Retina (tissue), 1 donor: ENCODE measurements around the gene HGD.
A peak's percentile ranks its signal among the peaks of the same experiment; 100 is the strongest.
"Not testable (repeated sequence)": the region's sequence is repeated elsewhere in the genome, so short reads cannot be mapped to it uniquely, and the experiment has no call there.

Experiments used
- DNase-seq: peaks from one replicate; pipeline ENCODE4 v3.0.0-alpha.2; 2016

Gene HGD, protein sequence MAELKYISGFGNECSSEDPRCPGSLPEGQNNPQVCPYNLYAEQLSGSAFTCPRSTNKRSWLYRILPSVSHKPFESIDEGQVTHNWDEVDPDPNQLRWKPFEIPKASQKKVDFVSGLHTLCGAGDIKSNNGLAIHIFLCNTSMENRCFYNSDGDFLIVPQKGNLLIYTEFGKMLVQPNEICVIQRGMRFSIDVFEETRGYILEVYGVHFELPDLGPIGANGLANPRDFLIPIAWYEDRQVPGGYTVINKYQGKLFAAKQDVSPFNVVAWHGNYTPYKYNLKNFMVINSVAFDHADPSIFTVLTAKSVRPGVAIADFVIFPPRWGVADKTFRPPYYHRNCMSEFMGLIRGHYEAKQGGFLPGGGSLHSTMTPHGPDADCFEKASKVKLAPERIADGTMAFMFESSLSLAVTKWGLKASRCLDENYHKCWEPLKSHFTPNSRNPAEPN

DNA sequence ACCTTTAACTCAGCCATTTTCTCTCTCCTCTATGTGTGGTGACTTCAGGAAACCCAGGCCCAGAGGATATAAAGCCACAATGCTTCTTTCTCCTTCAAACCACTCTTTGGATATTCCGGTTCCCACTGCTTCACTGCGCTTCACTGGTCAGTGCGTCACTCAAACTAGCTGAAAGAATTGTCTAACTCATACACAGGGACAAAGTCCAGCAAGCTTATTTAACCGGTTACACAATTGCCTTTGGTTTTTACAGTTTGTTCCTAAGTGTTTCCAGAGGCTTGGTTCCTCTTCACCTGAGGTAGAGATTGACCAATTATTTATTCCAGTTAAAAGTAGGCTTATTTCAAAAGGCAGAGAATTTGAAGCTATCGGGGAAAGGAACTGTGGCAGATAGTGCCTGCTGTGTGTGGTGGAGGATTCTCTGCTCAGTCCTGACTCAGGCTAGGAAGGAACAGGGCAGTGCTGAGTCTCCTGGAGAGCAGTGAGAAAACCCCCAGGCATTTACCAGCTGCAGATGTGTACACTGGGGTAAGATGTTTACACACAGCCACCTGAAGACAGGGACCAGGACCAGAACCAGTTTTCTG, at the start of gene HGD:
Gene HGD, minus strand, starts transcription at position 145 of the 587 bp plus-strand sequence. Its CDS starts 128 bp downstream, at position 17.
- no peak for DNase-seq

DNA sequence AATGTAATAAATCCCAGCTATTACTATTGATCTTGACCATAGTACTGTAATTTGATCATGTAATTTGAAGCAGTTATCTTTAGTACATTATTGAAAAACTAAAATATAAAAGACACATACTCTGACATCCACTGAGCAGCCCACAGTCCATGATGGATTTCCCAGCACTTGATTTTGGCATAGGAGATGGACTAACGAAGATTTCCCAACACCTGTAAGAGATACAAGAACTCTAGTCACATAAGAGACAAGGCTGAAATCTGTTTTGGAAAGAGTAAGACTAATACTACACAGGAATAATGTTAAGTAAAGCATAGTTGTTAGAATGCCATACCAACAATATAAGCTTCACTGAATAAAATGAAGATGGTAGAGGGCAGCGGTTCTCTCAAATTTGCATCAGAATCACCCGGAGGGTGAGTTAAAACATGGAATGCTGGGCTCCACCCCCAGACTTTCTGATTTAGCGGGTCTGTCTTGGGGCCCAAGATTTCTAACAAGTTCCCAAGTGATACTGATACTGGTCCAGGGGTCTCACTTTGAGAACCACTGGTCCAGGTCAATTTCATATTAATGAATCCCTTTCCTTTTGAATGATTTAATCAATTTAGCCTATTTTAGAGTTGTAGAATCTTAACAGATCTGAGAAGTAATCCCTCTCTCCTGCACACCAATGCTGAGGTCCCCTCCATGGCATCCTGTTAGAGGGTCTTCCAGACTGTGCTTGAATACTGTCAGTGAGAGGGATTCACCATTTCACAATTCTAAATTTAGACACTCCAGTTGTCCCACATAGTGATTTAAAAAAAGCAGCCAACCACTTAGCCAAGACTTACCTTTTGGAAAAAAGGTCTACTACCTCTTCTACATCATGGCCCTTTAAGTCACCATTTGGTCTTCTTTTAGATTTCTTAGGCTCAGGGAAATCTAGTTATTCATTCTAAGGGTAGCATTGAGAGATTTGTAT, 48.8 kb upstream of the HGD start:
- no peak for DNase-seq

DNA sequence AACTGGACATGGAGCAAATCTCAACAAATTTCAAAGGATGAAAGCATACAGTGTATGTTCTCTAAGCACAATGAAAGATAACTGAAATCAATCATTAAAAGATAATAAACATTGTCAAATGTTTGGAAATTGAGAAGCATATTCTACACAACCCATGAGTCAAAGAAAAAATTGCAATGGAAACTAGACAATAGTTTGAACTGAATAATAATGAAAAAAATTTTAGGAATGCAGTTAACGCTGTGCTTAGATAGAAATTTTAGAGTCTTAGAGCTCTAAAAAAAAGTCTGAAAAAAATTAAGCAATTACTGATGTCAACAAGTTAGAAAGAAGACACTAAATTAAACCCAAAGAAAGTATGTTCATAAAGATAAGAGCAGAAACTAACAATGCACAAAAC, 44.8 kb upstream of the HGD start:
- no peak for DNase-seq

DNA sequence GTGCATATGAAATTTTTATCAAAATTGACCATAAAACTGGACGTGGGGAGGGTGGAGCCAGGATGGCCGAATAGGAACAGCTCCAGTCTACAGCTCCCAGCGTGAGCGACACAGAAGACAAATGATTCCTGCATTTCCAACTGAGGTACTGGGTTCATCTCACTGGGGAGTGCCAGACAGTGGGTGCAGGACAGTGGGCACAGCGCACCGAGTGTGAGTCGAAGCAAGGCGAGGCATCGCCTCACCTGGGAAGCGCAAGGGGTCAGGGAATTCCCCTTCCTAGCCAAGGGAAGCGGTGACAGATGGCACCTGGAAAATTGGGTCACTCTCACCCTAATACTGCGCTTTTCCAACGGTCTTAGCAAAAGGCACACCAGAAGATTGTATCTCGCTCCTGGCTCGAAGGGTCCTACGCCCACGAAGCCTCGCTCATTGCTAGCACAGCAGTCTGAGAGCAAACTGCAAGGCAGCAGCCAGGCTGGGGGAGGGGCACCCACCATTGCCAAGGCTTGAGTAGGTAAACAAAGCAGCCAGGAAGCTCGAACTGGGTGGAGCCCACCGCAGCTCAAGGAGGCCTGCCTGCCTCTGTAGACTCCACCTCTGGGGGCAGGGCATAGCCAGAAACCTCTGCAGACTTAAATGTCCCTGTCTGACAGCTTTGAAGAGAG, 37.3 kb upstream of the HGD start:
- DNase-seq, result not testable (repeated sequence)

DNA sequence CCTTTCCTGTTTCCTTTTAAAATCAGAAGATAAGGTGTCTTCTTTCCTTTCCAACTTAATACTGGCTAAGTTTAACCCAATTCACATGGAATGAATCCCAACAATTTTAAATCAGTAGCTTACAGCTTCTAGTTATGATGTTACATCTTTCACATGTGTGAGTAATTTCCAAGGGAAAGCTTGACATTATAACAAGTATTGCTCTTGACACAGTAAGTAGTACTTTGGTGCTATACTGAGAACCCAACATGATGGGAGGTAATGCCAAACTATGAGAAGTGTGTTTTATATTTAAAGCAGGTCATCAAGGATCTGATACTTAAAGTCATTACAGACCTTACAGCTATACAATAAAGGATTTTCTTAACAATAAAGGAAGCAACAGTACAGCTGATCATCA, 31.2 kb upstream of the HGD start:
- DNase-seq, result no peak

DNA sequence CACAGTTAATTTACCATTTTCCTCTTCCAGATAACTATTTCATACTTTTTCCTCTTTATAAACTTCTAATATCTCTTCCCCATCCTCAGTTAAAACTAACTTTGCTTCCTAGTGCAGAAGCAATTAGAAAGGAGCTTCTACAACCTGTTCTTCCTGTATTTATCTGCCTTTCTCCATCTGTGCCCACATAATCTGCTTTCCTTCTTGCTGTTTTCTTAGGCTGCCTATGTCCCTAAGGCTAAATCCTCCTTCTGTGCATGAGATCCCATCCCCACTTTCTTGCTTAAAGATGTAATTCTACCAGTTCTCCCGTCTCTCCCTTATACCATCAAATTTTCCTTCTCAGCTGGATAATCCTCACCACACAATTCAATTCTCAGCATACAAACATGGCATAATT, 28.3 kb upstream of the HGD start:
- DNase-seq, result no peak

DNA sequence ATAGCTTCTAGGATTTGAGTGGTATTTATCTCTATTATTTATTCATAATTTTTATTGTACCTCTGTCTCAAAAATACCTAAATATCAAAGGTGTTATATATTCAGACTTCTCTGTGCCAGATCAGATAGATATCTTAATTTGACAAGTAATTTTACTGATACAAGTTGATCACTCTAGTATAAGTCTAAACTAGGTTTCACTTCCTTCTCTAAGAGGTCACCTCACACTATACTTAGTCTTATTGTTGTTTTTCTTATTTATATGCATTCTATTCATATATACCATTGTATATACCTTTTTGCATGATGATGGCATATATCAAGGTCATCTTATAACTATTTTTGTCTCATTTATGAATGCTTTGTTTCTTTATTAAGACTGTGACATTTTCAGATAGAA, 26.4 kb upstream of the HGD start:
- DNase-seq, result no peak

DNA sequence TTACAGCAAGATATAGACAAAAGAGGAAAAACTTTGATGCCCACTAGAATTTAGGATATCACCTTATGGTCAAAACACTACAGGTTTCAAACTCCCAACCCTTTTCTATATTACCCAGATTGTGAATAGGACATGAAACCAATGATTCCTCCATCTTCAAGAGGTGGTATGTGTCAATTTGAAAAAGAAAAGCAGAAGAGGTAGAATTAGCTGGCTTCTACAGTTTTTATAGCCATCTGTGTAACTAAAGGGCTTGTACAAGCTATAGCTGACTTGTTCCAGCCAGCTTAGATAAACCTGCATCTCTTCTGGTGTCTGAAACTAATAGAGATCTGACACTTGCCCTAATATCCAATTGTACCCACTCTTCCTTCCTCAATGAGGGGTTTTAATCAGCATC, 24.9 kb upstream of the HGD start:
- no peak for DNase-seq

DNA sequence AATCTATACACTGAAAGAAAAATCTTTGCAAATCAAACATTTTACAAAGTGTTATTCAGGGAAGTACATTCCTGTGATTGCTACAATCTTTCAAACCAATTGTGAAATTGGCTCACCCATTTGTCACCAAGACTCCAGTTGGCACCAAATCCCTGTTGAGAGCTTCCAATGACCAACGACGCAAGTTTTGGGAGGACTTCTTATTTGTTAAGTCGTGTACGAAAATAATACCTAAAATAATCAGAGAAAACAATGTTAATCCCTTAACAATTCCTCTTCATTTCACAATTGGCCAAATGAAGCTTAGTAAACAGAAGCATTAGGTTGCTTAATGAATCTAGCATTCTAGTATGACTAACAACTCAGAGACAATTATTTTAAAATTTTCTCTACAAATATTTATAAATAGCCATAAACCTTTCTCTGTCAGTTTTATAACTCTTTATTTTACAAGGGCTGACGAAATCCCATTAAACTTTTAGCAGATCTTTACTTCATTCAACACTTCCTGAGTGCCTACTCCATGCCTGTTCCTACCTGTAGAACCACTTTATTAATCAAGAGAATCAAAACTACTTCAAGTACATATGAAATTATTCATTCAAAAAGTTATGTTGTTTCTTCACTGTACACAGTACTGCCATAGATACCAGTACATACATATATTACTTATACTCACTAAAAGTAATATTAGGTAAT, 24.0 kb upstream of the HGD start:
- no peak for DNase-seq

DNA sequence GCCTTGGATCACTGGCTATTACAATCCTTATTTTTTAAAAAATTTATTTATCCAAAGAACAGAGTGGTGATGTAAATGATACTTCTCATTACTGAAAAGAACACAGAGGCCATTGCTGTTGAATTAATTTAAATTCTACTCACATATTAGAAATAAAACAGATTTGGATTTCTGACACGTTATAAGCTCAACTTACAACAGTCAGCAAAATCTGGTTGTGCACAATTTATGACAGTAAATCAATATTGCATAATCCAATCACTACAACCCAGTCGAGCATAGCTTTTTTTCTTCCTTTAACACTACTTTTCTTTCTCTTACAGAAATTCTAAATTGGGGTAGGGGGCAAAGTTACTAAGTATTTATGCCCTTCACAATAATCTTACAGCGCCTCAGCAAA, 17.3 kb upstream of the HGD start:
- DNase-seq, result no peak

DNA sequence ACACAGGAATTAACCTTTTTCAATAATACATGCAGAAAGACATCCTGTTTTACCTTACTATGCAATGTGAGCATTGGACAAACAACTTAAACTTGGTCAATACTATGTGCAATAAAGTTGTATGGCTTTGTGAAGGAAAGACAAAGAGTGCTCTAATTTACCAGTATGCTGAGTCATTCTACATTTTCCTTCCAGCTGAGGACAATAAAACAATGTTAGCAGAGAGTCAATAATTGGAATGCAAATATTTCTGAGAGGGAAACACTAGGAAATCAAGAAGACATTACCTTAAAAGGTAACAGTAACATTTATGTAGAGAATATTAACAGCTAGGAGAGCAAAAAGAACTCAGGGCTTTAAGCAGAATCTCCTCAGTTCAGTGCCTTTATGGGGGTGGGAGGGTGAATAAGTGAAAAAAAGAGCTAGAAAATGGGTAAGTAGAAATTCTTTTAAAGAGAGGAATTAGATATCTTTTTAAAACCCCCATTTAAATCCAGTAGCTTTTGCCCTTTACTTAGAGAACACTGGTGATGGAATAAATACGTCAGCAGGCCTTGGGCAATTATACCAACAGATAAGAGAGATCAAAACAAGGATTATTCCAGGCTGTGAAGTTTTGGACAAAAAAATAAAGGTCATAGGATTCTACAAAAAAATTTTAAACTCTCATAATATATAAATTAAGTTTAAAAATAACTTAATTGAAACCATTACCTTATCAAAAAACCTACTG, 11.6 kb upstream of the HGD start:
- no peak for DNase-seq

DNA sequence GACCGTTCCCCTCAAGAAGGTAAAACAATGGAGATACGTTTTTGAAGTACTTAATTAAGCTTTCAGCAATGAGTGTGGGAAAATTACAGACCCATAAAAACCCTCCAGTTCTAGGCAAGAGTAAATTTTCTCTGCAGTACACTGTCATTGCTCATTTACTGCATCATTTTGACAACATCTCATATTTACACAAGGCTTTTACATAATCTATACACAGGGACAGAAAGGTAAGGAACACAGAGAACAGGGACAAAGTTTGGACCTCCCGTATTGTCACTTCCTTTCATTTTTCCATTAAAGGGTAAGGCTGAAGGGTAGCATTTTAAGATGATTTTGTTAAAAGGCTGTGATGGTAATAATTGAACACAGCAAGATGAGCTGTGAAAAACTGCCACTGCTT, 7.4 kb upstream of the HGD start:
- peak; percentile 9 for DNase-seq

DNA sequence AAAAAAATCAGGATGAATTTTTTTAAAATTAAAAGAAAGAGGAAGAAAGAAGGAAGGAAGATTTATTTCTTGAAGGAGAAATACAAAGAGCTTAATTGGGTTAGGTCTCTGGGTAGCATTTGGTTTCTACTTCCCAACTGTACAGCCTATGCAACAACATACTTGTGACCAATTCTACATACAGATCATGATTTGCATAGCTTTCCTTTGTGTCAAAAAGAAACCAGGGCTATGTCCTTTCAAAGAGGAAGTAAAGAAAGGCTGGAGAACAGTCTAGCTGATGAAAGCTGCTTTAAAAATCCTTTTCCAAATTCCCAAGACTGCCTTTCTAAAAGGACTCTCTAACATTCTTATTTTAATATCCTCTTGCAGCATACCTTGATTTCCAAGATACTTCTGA, 6.1 kb upstream of the HGD start:
- DNase-seq, result no peak

DNA sequence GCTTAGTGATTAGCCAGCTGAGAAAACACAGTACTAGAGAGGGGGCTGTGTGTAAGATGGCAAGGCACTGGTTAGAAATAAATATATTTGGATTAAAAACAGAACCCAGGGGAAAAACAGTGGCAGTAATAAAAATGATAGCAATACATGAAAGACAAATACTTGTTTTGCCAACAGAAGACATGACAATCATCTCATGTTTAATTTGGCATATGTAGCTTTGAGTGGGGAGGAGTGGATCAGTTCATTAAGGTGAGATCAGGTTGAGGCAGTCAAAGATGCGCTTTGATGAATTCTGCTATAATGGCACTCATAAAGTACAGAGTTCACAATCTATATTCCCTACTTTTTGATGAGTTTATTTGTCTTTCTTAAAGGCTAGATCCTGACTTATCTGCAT, 3.4 kb upstream of the HGD start:
- no peak for DNase-seq

DNA sequence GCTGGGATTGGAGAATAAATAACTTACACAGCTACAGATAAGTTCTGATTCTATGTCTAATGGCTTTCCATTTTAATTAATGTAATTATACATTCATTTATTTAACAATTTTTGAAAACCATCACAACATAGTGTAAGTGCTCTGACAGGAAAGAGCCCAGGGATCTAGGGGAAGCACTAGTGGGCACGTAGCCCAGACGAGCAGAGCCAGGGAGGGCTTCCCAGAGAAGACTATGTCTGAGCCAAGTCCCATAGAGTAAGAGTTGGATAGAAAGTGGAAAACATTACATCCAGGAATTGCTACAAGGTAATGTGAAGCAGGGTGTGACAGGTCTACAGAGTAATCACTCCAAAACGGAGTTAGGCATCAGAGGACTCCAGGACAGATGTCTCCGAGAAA, 2.9 kb upstream of the HGD start:
- no peak for DNase-seq

DNA sequence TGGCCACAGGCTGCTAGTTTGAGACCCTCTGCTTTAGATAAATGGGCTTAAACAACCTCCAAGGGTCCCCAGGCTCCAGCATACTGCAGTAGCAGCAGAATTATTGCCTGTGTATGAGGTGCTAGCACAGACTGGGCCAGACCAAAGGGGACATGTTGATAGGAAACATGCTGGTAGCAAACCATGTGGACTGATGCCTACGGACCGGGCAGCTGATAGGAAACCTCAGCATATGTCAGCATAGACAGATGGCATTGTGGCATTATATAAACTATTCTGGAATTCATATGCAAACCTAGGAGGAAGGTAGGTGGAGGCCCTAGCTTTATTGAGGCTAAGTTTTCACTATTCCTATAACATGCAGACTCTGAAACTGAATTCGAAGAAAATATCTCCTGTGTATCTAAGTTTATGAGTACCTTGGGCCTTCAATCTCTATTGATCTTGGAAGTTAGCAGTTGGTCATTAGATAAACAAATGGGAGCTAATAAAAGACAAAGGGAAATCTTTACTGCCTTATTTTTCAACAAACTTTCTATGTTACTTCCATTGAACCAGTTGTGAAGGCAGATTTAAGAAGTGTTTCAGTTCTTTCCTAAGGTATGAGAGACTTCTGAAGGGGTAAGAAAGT, 1.7 kb upstream of the HGD start:
- no peak for DNase-seq

DNA sequence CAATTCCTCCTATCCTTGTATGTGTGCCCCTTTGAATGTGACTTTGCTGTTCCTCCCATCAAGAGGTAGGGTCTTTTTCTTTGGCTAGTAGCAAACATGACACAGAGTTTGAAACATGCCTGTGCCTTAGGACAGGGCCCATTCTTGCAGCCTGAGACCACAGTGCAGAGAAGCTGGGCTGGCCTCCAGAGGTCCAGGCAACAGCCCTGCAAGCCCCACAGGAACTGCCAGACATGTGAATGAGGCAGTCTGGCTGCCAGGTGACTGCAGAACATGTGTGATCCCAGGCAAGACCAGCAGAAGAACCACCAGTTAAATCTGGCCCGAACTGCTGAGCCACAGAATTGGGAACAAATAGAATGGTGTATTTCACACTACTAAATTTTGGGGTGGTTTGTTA, 1.2 kb upstream of the HGD start:
- no peak for DNase-seq

DNA sequence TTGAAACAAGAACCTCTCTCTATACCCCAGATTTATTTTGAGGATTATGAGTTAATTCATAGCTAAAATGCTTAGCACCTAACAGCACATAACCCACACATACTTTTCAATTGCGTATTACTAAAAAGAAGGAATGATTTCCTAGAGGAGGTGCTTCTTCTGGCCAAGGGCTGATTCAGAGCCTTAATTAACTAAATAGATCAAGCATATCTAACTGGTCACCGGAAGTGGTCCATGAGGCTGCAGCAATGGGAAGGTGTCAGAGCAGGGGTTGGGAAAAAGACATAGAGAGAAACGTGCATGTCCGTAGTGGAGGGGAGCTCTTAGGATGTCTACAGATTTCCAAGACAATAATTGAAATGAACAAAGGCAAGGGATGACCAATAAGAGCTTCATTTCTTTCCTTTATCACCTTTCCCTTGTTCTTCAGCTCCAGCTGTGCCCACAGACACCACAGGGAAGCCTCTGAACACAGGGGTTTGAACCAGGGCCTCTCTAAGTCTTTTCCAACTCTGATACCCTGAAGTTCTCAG, 467 bp downstream of the HGD start:
- DNase-seq, result no peak

DNA sequence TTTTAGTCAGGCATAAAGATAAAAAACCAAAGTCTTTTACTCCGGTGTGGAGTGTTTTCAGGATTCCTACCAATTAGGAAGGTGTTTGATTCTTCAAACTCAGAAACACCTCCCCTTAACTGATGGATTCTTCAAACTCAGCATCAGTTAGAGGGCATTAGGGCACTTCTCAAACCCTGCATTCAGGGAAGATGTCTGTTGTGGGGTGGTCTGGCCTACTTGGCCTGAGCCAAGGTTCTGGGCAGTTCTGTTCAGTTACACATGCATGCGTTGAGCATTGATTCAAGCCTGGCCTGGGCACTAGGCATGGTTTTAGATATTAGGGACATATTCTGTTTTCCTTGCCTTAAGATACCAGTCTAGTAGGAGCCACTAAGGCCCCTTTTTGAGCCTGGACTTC, 1.0 kb downstream of the HGD start:
- DNase-seq, result no peak

DNA sequence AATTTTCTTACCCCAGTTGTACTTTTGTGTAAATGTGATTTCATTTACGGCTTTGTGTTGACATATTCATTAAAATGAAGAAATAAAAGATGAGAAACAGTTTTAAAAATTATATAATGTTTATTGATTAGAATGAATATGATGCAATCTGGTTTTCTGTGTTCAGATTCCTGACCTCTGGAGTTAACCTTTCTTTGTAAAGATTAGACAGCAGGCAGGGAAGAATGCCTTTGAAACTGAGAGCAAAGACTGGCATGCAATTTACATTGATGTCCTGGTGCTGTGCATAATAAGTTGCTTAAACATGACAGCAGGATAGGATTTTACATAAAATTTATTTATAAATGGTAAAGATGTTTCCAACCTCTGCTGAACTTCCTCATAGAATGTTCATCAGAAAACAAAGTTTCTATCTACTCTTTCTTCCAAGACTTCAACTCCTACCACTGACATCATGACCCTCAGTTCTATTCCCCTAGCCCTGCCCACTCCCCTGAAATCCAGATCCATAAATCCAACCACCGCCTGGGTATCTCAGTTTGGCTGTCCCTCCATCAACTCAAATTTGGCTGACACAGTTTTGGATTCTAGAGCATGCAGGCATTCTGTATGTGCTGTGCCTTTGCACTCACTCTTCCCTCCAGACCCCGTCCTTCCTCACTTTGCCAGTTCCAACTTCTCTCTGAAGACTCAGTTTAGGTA, 1.7 kb downstream of the HGD start:
- no peak for DNase-seq
